NCI-H446 treated with DMSO at 0.1 percent for 48 hours (cell line): ENCODE results near the gene HLA-DMB.
A peak's percentile ranks its signal among the peaks of the same experiment; 100 is the strongest.

Experiments used
- DNase-seq: peaks from one replicate; lab custom pipeline; 2025; lab: John Stamatoyannopoulos, UW

Gene HLA-DMB

DNA sequence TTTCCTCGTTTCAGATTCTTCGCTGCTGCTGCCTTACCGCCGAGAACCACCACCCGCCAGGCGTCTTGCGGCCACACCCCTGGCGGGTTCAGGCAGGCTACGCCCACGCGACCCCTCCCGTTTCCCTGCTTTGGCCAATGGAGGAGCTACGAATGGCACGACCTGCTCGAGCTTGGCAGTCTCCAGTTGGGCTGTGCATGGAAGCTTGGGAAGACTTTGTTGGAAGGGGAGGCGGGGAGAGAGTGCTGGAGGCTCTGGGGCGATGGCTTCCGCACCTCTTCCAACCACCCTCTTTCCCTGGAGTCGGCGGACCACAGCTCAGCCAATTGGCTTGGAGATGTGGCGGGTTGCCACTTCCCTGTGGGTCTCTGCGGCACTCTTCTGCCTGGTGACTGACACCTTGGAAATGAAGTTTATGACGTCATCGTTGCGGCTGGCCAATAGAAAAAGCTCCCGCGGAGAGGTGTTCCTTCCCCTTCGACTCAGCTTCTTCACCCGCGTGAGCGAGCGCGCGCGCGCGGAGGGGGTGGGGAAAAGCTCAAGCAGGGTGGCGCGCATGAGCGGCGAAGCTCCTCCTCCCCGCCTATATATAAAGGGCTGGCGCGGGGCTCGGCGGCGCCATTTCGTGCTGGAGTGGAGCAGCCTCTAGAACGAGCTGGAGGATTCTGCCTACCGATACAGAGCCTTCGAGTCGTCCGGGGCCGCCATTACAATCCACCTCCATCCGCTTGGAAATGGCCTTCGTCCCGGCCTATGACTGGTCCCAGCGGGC is 30.9 kb upstream of the HLA-DMB start:
- DNase-seq = peak; percentile 99

DNA sequence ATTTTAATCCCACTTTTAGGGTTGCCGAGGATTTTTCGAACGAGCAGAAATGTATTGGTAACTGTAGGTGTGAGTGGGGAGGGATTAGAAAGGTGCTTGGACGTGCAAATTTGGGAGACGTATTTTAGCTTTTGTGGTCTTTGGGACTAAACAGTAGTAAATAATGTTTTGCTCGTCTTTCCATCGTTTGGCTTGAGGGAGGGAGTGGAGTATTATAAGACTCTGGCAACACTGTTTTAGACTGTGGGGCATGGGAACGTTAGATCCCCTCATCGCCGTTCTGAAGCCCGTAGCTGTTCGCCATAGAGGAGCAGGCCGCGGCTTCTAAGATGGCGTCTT is 30.4 kb upstream of the HLA-DMB start:
- DNase-seq = no peak

DNA sequence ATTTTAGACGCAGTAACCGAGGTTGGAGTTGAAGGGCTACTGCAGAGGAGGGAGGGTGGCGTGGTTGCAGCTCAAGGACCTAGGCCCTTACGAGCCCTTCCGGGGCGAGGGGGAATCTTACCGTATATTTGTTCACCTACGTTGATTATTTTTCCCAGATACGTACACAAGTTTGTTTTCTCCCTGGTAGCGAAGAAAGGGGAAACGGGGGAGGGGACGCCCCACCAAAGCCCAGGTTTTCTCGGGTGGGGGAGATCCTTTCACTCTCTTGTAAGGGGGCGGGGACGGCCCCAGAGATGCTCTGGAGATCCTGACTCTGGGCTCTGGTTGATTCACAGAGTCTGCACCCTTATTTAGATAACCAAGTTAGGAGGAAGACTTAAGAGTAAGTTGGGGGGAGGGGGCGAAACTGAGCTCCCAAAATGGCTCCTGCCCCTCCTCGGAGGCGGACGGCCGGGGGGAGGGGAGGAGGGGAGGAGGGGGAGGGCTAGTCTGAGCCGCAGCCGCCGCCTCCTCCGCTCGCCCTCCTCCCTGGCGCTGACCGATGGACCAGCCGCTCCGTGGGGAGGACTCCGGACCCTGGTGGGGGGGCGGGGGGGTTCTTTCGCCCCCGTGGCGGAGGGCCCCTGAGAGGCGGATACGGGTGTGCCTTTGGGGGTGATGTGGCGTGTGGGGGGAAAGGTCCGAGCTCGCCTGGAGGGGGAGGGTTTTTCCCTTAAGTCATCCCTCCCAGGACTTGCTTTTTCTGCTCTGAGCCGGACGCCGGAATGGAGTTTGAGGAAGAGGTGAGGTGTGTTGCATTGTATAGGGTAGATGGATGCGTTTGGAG is 29.8 kb upstream of the HLA-DMB start:
- DNase-seq = peak; percentile 63

DNA sequence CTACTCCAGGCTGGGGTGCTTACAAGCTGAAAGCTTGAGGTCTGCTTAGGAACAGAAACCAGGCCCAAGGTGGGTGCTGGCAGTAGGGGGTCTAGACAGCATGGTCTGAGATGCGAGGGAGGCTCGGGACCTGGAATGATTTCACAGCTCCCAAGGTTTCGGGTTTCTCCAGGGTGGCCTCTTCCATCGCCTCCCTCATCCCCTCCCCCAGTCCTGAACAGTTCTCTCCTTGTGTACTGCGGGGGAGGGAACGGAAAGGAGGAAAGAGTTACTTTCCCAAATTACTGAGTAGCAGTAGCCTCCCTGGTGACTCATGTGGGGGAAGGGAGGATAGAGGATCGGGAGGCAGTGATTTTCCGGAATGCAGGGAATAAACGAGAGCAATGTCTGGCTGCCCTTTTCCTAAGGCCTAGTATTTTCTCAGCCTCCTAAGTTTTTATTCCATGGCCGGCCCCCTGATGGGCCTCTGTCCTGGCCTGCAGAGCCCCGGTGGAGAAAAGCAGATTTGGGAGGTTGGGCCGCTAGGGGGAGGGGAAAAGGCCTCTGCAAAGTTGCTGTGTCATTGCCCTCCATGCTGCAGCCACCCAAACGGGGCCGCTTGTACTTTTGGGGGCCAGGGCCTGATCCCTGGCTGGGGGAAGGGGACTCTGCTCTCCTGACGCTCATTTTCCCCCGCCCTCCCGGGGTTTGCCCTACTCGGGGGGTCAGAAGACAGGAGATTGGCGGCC is 29.0 kb upstream of the HLA-DMB start:
- DNase-seq = peak; percentile 78

DNA sequence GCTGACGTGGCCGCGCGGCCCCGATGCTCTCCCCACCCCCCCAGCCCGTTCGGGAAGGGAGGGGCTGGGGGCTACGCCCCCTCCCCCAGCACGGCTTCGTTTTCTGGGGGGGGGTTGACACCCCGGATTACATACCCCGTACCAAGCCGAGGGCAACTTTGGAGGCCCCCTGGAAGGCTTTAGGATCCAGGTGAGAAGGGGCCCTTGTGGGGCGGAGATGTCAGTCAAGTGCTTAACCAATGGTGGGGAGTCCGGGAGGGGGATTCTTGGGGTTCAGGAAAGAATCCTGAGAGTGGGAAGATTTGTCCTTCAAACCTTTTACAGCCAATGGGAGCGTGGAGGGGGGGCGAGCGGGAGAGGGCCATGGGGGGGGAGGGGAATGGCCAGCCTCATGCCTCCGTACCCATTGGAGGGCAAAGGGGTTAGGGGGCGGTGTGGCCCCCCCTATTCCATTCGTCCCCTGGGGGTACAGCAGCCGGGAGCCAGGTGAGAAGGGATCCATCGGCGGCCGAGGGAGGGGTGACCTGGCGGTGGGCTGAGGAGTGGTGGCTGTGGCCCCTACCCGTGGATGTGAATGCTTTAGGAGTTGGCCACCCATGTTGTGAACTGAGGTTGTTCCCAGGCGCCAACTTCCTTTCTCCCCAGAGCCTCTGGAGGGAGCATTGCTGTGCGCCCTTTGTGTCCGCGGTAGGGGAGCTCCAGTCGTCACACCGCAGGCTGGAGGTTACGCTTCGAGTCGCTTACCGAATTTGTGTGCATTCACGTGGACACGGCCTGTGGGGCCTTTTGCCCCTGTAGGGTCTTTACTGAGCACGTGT is 28.2 kb upstream of the HLA-DMB start:
- peak; percentile 73 for DNase-seq

DNA sequence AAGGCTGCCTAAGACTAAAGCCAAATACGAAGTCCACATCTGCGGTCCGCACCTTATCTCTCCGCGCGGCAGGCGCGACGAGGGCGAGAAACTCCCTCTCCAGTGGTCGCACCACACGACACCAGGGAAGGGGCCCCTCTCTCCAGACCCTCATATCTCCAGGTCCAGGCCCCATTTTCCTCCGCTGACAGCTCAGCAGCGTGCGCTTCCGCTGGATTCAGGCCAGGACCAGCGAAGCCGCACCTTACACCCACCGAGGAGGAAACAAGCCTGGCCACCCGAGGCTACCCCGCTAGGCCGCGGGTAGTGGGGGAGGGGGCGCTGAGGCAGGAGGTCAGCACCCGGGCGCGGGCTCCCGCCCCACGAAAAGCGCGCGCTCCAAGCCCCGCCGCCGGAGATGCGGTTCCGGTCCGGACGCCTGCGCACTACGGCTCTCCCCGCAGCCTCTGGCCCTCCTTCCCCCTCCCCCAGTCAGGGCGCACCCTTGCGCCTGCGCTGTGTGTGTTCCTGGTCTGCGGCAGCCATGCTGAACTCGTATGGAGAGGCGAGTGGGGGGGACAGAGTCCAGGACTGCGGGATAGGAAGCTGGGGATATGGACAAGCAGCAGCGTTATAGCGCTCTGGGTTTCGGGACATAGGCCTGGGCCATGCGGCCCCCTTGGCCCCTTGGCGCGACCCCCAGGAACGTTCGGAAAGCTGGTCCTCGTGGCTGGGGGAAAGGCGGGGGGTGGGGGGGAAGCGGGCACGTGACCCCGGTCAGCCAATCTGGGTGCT is 27.5 kb upstream of the HLA-DMB start, which contains the start of gene BRD2:
TSS of gene BRD2 (plus strand) at position 502 of the 774 bp plus-strand sequence. CDS start 4,305 bp downstream, outside the sequence.
- peak; percentile 91 for DNase-seq

DNA sequence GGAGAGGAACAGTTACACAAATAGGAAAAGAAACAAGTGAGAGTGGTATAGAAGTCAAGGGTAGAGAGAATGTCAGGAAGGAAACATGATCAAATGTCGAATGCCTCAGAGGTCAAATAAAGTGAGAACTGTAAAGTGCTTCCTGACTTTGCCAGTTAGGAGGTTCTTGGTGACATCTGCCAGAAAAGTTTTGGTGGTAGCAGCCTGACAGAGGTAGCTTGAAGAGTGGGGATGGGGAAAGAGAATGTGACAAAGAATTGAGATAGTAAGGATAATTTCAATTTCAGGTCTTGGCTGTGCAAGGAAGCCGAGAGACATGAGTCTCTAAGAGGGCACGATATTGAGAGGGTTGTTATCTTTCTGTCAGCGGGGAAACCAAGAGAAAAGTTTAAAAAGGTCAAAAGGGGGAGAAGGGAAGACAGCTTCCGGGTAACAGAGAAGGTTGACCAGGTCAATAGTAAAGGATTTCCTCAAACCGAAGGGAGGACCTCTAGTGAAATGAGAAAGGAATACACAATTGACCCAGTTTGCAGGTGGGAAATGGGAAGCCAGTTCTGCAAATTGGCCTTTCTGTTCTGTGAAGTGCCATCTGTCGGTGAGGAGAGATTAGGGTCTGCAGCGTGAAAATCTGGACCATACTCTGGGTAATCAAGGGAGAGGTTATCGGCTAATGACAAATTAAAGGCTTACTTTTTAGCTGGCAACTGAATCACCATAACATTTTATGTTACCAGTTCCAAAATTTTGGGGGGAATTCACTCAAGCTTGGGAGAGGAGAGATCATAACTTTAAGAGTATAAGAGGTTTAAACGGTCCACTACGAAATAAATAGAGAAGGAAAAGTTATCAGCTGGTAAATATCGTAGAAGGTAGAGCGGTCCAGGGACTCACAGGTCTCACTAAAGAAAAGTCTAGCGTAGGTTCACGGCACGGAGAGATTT is 26.6 kb upstream of the HLA-DMB start:
- DNase-seq = peak; percentile 56

DNA sequence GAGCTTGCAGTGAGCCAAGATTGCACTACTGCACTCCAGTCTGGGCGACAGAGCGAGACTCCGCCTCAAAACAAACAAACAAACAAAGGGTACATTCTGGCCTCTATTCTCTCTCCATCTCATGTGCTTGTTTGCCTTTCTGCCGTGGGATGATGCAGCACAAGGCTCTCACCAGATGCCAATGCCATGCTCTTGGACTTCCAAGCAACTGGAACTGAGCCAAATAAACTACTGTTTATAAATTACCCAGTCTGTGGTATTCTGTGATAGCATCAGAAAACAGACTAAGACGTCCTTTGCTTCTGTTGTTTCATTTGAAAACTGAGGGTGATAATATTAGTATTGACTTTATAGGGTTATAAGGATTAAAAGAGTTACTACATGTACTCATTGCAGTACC is 23.9 kb upstream of the HLA-DMB start:
- DNase-seq = no peak

DNA sequence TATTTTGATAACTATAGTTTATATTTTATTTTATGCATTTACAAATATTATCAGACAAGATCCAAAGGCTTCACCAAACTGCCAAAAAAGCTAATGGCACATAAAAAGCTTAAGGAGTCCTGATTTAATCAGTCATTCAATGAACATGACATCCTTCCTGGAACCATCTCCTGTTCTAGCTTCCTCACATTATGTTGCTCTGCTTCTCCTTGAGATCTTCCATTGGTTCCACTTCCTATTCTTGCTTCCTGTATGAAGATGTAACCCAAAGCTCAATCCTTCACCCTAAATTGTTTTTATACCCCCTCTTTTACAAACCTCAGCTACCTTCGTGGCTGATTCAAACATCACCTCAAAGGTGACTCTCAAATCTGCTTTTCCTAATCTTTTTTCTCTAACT is 23.0 kb upstream of the HLA-DMB start:
- DNase-seq = no peak

DNA sequence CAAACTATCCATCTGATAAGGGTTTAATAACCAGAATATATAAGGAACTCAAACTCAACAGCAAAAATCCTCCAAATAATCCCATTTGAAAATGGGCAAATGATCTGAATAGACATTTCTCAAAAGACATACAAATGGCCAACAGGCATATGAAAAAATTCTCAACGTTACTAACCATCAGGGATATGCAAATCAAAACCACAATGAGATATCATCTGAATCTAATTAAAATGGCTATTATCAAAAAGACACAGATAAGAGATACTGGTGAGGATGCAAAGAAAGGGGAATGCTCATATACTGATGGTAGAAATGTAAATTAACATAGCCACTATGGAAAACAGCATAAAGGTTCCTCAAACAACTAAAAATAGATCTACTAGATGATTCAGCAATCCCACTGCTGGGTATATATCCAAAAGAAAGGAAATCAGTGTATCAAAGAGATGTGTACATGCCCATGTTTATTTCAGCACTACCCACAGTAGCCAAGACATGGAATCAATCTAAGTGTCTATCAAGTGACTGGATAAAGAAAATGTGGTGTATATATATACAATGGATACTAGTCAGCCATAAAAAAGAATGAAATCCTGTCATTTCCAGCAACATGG is 21.5 kb upstream of the HLA-DMB start:
- DNase-seq = no peak

DNA sequence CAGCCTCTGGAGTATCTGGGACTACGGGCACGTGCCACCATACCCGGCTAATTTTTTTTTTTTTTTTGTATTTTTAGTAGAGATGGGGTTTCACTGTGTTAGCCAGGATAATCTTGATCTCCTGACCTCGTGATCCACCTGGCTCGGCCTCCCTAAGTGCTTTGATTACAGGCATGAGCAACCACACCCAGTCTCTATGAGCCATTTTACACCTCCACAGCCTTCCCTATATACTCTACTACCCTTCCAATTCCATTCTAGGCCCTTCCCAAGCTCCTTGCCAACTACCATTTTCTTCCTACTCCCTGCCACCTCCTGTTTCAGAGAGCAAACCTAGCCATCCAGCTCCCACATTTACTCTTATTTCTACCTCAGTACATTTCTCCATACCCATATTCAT is 19.7 kb upstream of the HLA-DMB start:
- DNase-seq = no peak

DNA sequence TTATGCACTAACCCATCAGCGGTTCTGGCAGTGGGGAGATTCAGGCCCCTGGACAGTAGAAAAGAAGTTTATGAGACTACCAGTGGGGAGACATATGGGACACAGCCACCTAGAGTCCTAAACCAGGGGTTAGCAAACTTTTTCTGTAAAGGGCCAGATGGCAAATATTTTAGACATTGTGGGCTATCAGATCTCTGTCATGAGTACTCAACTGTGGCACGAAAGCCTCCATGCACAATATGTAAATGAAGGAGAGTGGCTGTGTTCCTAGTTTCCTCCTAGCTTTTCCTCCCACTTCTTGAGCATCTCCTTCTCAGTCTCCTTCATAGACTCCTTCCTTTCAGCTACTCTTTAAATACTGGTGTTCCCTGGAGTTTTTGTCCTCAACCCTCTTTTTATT is 15.3 kb upstream of the HLA-DMB start:
- DNase-seq = no peak

DNA sequence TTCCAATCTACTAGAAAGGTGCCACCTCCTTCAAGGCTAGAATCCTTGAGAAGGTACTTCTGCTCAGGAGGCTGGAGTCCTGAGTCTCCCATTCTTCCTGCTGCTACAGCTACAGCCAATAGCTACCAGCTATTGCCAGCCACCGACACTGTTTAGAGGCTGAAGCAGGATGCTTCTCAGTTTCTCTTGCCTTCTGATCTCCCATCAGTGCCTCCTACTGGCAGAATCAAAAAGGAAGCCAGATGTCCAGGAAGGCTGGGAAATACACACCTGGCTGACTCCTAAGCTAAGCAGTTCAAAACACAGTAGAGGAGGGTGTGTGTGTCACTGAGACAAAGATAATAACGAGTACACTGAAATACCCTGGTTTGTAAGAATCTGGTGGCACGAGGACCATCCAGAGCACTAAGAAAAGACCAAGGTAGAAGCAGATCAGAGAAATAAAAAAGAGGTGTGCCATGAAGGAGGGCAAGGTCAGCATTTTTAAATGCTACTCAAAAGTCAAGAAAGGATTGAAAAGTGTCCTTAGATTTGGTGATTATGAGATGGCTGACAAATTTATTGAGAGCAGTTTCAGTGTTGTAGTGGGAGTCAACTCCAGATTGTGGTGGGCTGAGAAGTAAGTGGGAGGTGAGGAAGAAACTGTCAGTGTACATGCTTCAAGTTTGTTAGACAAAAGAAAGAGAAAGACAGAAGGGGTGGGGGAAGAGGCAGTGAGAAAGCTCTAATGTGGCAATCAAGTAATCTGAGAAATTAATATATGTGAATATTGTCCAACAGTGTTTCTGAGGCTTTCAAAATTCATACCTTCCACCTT is 14.4 kb upstream of the HLA-DMB start:
- DNase-seq = no peak

DNA sequence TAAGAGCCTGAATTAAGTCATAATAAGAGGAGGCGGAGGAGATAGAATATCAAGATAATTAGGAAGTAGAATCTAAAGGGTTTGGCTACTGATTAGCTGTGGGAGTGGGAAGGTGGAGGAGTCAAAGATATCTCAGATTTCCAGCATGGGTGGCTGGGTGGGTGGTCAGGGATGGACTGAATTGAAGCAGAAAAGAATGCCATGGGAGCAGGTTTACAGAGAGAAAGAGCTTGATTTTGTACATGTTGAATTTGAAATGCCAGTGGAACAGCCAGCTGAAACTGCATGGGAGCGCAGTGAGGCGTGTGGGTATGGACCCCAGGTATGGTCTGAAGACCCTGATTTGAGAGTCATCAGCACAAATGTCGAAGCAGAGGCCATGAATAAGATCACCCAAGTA is 13.4 kb upstream of the HLA-DMB start:
- DNase-seq = no peak

DNA sequence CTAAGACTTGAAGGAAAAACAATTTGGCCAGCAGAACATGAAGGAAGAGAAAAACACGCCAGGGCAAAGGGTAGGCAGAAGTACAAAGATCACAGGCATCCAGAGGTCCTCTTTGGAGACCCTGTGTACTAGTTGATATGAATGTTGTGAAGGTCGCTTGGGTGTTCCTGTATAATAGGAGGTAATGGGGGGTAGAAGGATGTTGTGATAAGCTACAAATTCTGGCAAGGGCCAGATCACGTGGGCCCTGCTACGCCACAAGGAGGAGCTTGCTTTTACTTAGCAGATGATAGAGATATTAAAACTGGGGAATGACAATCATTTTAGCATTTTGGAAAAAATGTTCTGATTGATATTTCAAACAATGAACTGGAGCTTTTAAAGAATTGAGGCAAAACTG is 12.9 kb upstream of the HLA-DMB start:
- no peak for DNase-seq

DNA sequence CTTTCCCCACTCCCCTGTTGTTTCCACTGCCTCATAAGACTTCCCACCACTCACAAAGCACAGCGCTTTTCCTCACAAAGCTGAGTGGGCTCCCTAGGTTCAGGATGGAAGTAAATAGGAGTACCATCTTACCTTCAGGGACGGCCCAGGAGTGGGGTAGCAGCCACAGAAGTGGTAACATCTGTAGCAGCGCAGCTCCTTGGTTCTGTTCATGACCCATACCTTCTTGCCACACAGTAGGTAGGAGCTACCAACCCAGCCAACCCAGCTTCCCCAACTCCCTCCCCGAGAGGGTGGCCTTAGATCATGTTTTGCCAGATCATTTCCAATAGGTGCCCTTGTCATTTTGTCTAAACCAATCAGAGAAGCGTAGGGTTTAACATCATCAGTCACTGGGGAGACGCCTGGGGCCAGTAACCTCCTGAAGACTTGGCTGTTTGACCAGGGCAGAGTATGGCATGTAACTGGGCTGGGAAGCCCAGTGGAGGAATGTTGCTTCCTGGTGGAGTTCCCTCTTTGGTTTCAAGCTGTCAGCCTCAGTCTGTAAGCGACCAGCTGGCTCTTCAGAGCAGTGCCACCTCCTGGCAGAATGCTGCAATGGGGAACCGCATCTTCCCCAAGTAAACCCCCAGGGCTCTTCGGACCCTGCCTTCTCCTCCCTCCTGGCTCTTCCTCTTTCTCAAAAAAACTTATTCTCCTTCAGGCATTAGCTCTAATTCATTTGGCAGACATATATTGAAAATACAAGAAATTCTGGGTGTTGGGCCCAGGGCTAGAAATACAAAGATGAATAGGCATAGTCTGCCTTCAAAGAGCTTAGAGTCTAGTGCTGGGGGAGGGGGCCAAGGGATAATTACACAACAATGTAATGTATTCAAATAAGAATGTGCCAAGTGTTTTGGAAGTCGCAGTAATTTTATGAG is 12.2 kb upstream of the HLA-DMB start, which contains the start of gene HLA-DMA:
TSS of gene HLA-DMA (minus strand) at position 281 of the 923 bp plus-strand sequence. CDS start at position 220, 61 bp downstream.
- DNase-seq = peak; percentile 64

DNA sequence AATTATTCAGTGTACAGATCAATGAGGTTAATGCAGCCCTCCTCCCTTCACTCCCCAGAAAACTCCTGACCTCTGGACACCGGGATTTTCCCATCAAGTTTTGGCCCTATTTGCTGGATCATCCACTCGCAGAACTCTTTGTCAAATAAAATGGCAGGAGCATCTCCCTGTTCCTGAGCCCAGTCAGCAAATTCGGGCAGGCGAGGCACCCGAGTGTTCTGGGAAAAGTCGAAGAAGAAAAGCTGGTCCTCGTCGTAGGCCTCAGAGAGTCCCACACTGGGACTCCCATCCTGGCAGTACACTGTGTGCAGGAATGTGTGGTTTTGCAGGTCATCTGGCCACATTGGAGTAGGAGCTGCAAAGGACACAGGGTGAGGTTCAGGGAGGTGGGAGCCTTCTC is 9.6 kb upstream of the HLA-DMB start:
- no peak for DNase-seq
